Measurements from ENCODE around the gene ACAN.

GRCh38 chr15:88803241-88803919 lies at the start of gene ACAN:
- TF ChIP-seq CTCF (IDR thresholded peaks at IDR 0.05) (no peak), POLR2A (IDR thresholded peaks at IDR 0.05) (no peak)

Data from uterus (tissue), 2 donors.